GM12875 (cell line): ENCODE measurements around the gene PCED1A.

Source experiments
- H3K4me3 ChIP-seq: one replicate; pipeline ENCODE4 v1.5.1; 2011; ENCODE audit warnings: low read depth, low read length, control low read depth
- CTCF ChIP-seq: IDR thresholded peaks from 2 replicates; pipeline ENCODE4 v1.5.1; 2011; ENCODE audit warnings: low read depth, mild to moderate bottlenecking, control low read depth, inconsistent platforms, low read length, moderate library complexity, borderline replicate concordance; ENCODE audit not compliant: insufficient read depth

PCED1A gene

GRCh38 chr20:2829376-2829775 lies 11.1 kb downstream of the PCED1A start:
- no peak overlapping the region for H3K4me3 ChIP-seq
- TF ChIP-seq CTCF: no peak

GRCh38 chr20:2826655-2827054 lies 13.8 kb downstream of the PCED1A start:
- no peak for TF ChIP-seq CTCF
- H3K4me3 ChIP-seq: no peak overlapping the region

- no peak for TF ChIP-seq CTCF
- H3K4me3 ChIP-seq: no peak overlapping the region
Observed at GRCh38 chr20:2825761-2826160, 14.7 kb downstream of the PCED1A start.

- H3K4me3 ChIP-seq: no peak overlapping the region
- TF ChIP-seq CTCF: no peak
Observed at GRCh38 chr20:2822073-2822472, 18.4 kb downstream of the PCED1A start.

- H3K4me3 ChIP-seq: no peak overlapping the region
- no peak for TF ChIP-seq CTCF
Observed at GRCh38 chr20:2820896-2821869, 19.3 kb downstream of the PCED1A start.

GRCh38 chr20:2820084-2820895 lies 20.2 kb downstream of the PCED1A start:
- no peak overlapping the region for H3K4me3 ChIP-seq

More at GRCh38 chr20:2820084-2820895, 20.2 kb downstream of the PCED1A start:
- no peak for TF ChIP-seq CTCF
